GM21423 (cell line): ENCODE measurements around the gene RGS6.

Source experiments
- ATAC-seq: cut with Tn5 transposase; IDR thresholded peaks from one replicate; pipeline ENCODE4 v1.9.1; 2021; ENCODE audit warnings: mild to moderate bottlenecking, moderate library complexity; ENCODE audit not compliant: unreplicated experiment

The RGS6 gene

GRCh38 chr14:72389200-72389599 is 457.0 kb downstream of the RGS6 start:
- ATAC-seq = no peak

GRCh38 chr14:72401101-72401625 is 468.9 kb downstream of the RGS6 start:
- ATAC-seq = no peak

- ATAC-seq = no peak
These were observed 469.6 kb downstream of the RGS6 start for GRCh38 chr14:72401632-72402376.

GRCh38 chr14:72402377-72402772 is 470.1 kb downstream of the RGS6 start:
- no peak for ATAC-seq

GRCh38 chr14:72404106-72404774 is 472.0 kb downstream of the RGS6 start:
- ATAC-seq = no peak

GRCh38 chr14:72404998-72405397 is 472.8 kb downstream of the RGS6 start:
- ATAC-seq = no peak

- ATAC-seq = no peak
These were observed 475.8 kb downstream of the RGS6 start for GRCh38 chr14:72408020-72408419.

- no peak for ATAC-seq
These were observed 476.8 kb downstream of the RGS6 start for GRCh38 chr14:72409047-72409446.

- no peak for ATAC-seq
These were observed 484.0 kb downstream of the RGS6 start for GRCh38 chr14:72416081-72416849.

GRCh38 chr14:72416892-72417291 is 484.7 kb downstream of the RGS6 start:
- no peak for ATAC-seq

- no peak for ATAC-seq
These were observed 486.6 kb downstream of the RGS6 start for GRCh38 chr14:72418806-72419205.

- ATAC-seq = no peak
These were observed 487.1 kb downstream of the RGS6 start for GRCh38 chr14:72419226-72419775.

- ATAC-seq = no peak
These were observed 488.7 kb downstream of the RGS6 start for GRCh38 chr14:72420749-72421474.

- no peak for ATAC-seq
These were observed 491.7 kb downstream of the RGS6 start for GRCh38 chr14:72423957-72424356.

GRCh38 chr14:72430457-72430856 is 498.2 kb downstream of the RGS6 start:
- no peak for ATAC-seq

- ATAC-seq = no peak
These were observed 500.5 kb downstream of the RGS6 start for GRCh38 chr14:72432748-72433147.

- no peak for ATAC-seq
These were observed 501.3 kb downstream of the RGS6 start for GRCh38 chr14:72433511-72433910.

GRCh38 chr14:72434856-72435255 is 502.6 kb downstream of the RGS6 start:
- ATAC-seq = no peak

GRCh38 chr14:72439707-72440106 is 507.5 kb downstream of the RGS6 start:
- peak; percentile 70 for ATAC-seq

- ATAC-seq = no peak
These were observed 511.0 kb downstream of the RGS6 start for GRCh38 chr14:72443256-72443655.
